Stimulated activated naive CD8-positive, alpha-beta T cell treated with anti-CD3 and anti-CD28 coated beads, Interleukin-15, Interleukin-2, amounts not matched to agents 100 ng/mL and 50 ng/mL, for 24 hours (primary cell): Measurements from ENCODE around the gene ERBB4.

Source experiments
- H3K27ac Mint-ChIP-seq: one replicate; pipeline ENCODE4 v1.8.0; 2021; ENCODE audit warnings: mild to moderate bottlenecking, mixed read lengths
- H3K27me3 Mint-ChIP-seq: one replicate; pipeline ENCODE4 v1.8.0; 2021; ENCODE audit warnings: mixed read lengths
- H3K36me3 Mint-ChIP-seq: one replicate; pipeline ENCODE4 v1.8.0; 2021; ENCODE audit warnings: low read depth, mixed read lengths
- H3K4me1 Mint-ChIP-seq: one replicate; pipeline ENCODE4 v1.8.0; 2021; ENCODE audit warnings: low read depth, mixed read lengths
- H3K4me3 Mint-ChIP-seq: one replicate; pipeline ENCODE4 v1.8.0; 2021; ENCODE audit warnings: mild to moderate bottlenecking, mixed read lengths
- H3K9me3 Mint-ChIP-seq: one replicate; pipeline ENCODE4 v1.8.0; 2021; ENCODE audit warnings: mixed read lengths

The ERBB4 gene

GRCh38 chr2:211986313-211986712 is 552.3 kb downstream of the ERBB4 start:
- H3K27me3 Mint-ChIP-seq = no peaks in the 10 kb centered on the region
- H3K27ac Mint-ChIP-seq = no peak overlapping the region
- no peak overlapping the region for H3K4me3 Mint-ChIP-seq
- H3K36me3 Mint-ChIP-seq = no peaks in the 10 kb centered on the region
- no peaks in the 10 kb centered on the region for H3K4me1 Mint-ChIP-seq
- H3K9me3 Mint-ChIP-seq = peaks cover 4% of the 10 kb centered on the region

- Mint-ChIP-seq H3K4me3 (no peak overlapping the region), H3K4me1 (no peaks in the 10 kb centered on the region), H3K36me3 (no peaks in the 10 kb centered on the region)
Observed at GRCh38 chr2:211985393-211985792, 553.2 kb downstream of the ERBB4 start.

GRCh38 chr2:211982162-211982561 is 556.4 kb downstream of the ERBB4 start:
- Mint-ChIP-seq H3K9me3 (peaks cover 4% of the 10 kb centered on the region), H3K4me3 (no peak overlapping the region), H3K36me3 (no peaks in the 10 kb centered on the region), H3K4me1 (no peaks in the 10 kb centered on the region), H3K27me3 (no peaks in the 10 kb centered on the region), H3K27ac (no peak overlapping the region)

More at GRCh38 chr2:211985393-211985792, 553.2 kb downstream of the ERBB4 start:
- Mint-ChIP-seq H3K27ac (no peak overlapping the region), H3K27me3 (no peaks in the 10 kb centered on the region), H3K9me3 (peaks cover 4% of the 10 kb centered on the region)

GRCh38 chr2:211981451-211981850 is 557.2 kb downstream of the ERBB4 start:
- no peaks in the 10 kb centered on the region for H3K36me3 Mint-ChIP-seq
- H3K4me3 Mint-ChIP-seq = no peak overlapping the region
- H3K27me3 Mint-ChIP-seq = no peaks in the 10 kb centered on the region
- H3K4me1 Mint-ChIP-seq = no peaks in the 10 kb centered on the region
- H3K27ac Mint-ChIP-seq = no peak overlapping the region
- H3K9me3 Mint-ChIP-seq = peaks cover 4% of the 10 kb centered on the region

- Mint-ChIP-seq H3K4me1 (no peaks in the 10 kb centered on the region), H3K27ac (no peak overlapping the region), H3K4me3 (no peak overlapping the region), H3K36me3 (no peaks in the 10 kb centered on the region), H3K27me3 (no peaks in the 10 kb centered on the region), H3K9me3 (no peaks in the 10 kb centered on the region)
Observed at GRCh38 chr2:211976076-211976475, 562.5 kb downstream of the ERBB4 start.

- Mint-ChIP-seq H3K9me3 (no peaks in the 10 kb centered on the region), H3K4me1 (no peaks in the 10 kb centered on the region), H3K27ac (no peak overlapping the region), H3K36me3 (no peaks in the 10 kb centered on the region), H3K27me3 (no peaks in the 10 kb centered on the region), H3K4me3 (no peak overlapping the region)
Observed at GRCh38 chr2:211967234-211967633, 571.4 kb downstream of the ERBB4 start.

GRCh38 chr2:211963969-211964368 is 574.6 kb downstream of the ERBB4 start:
- Mint-ChIP-seq H3K4me3 (no peak overlapping the region), H3K27me3 (no peaks in the 10 kb centered on the region), H3K9me3 (no peaks in the 10 kb centered on the region), H3K27ac (no peak overlapping the region), H3K36me3 (no peaks in the 10 kb centered on the region), H3K4me1 (no peaks in the 10 kb centered on the region)

GRCh38 chr2:211957799-211958198 is 580.8 kb downstream of the ERBB4 start:
- no peaks in the 10 kb centered on the region for H3K4me1 Mint-ChIP-seq
- no peaks in the 10 kb centered on the region for H3K9me3 Mint-ChIP-seq
- no peaks in the 10 kb centered on the region for H3K27me3 Mint-ChIP-seq
- no peaks in the 10 kb centered on the region for H3K36me3 Mint-ChIP-seq
- no peak overlapping the region for H3K4me3 Mint-ChIP-seq
- no peak overlapping the region for H3K27ac Mint-ChIP-seq

- H3K27ac Mint-ChIP-seq = no peak overlapping the region
- no peaks in the 10 kb centered on the region for H3K27me3 Mint-ChIP-seq
- no peaks in the 10 kb centered on the region for H3K4me1 Mint-ChIP-seq
- peaks cover 3% of the 10 kb centered on the region for H3K9me3 Mint-ChIP-seq
- no peaks in the 10 kb centered on the region for H3K36me3 Mint-ChIP-seq
- no peak overlapping the region for H3K4me3 Mint-ChIP-seq
Observed at GRCh38 chr2:211955648-211956047, 583.0 kb downstream of the ERBB4 start.

- Mint-ChIP-seq H3K27me3 (no peaks in the 10 kb centered on the region), H3K9me3 (peaks cover 7% of the 10 kb centered on the region), H3K36me3 (no peaks in the 10 kb centered on the region), H3K4me1 (no peaks in the 10 kb centered on the region), H3K27ac (no peak overlapping the region), H3K4me3 (no peak overlapping the region)
Observed at GRCh38 chr2:211948932-211949331, 589.7 kb downstream of the ERBB4 start.

- Mint-ChIP-seq H3K27me3 (no peaks in the 10 kb centered on the region), H3K27ac (no peak overlapping the region), H3K4me1 (no peaks in the 10 kb centered on the region), H3K9me3 (peaks cover 4% of the 10 kb centered on the region), H3K36me3 (no peaks in the 10 kb centered on the region), H3K4me3 (no peak overlapping the region)
Observed at GRCh38 chr2:211946960-211947359, 591.6 kb downstream of the ERBB4 start.

GRCh38 chr2:211944572-211944971 is 594.0 kb downstream of the ERBB4 start:
- Mint-ChIP-seq H3K27me3 (no peaks in the 10 kb centered on the region), H3K36me3 (no peaks in the 10 kb centered on the region), H3K9me3 (peaks cover 4% of the 10 kb centered on the region), H3K4me3 (no peak overlapping the region), H3K4me1 (no peaks in the 10 kb centered on the region), H3K27ac (no peak overlapping the region)

- Mint-ChIP-seq H3K4me1 (no peaks in the 10 kb centered on the region), H3K36me3 (no peaks in the 10 kb centered on the region), H3K27ac (no peak overlapping the region), H3K27me3 (no peaks in the 10 kb centered on the region), H3K4me3 (no peak overlapping the region), H3K9me3 (no peaks in the 10 kb centered on the region)
Observed at GRCh38 chr2:211942153-211942552, 596.4 kb downstream of the ERBB4 start.

GRCh38 chr2:211941216-211941747 is 597.3 kb downstream of the ERBB4 start:
- Mint-ChIP-seq H3K27ac (no peak overlapping the region), H3K4me1 (no peaks in the 10 kb centered on the region), H3K27me3 (no peaks in the 10 kb centered on the region), H3K4me3 (no peak overlapping the region), H3K9me3 (no peaks in the 10 kb centered on the region), H3K36me3 (no peaks in the 10 kb centered on the region)

GRCh38 chr2:211939177-211939576 is 599.4 kb downstream of the ERBB4 start:
- no peaks in the 10 kb centered on the region for H3K27me3 Mint-ChIP-seq
- H3K9me3 Mint-ChIP-seq = no peaks in the 10 kb centered on the region
- no peak overlapping the region for H3K27ac Mint-ChIP-seq
- H3K4me3 Mint-ChIP-seq = no peak overlapping the region
- no peaks in the 10 kb centered on the region for H3K4me1 Mint-ChIP-seq
- no peaks in the 10 kb centered on the region for H3K36me3 Mint-ChIP-seq

- Mint-ChIP-seq H3K36me3 (no peaks in the 10 kb centered on the region), H3K27ac (no peak overlapping the region), H3K9me3 (no peaks in the 10 kb centered on the region), H3K4me1 (no peaks in the 10 kb centered on the region), H3K4me3 (no peak overlapping the region), H3K27me3 (no peaks in the 10 kb centered on the region)
Observed at GRCh38 chr2:211934811-211935210, 603.8 kb downstream of the ERBB4 start.
